GM12872 (cell line): ENCODE results near the gene SHROOM2.

Experiments used
- TF ChIP-seq, protein P1 (sequence below): IDR thresholded peaks from 3 replicates; pipeline ENCODE4 v1.5.1; 2011; ENCODE audit warnings: low read depth, mild to moderate bottlenecking, low read length, moderate library complexity; ENCODE audit not compliant: insufficient read depth

The SHROOM2 gene

GRCh38 chrX:9884031-9884779, 98.0 kb downstream of the SHROOM2 start:
- TF ChIP-seq, protein P1, sequence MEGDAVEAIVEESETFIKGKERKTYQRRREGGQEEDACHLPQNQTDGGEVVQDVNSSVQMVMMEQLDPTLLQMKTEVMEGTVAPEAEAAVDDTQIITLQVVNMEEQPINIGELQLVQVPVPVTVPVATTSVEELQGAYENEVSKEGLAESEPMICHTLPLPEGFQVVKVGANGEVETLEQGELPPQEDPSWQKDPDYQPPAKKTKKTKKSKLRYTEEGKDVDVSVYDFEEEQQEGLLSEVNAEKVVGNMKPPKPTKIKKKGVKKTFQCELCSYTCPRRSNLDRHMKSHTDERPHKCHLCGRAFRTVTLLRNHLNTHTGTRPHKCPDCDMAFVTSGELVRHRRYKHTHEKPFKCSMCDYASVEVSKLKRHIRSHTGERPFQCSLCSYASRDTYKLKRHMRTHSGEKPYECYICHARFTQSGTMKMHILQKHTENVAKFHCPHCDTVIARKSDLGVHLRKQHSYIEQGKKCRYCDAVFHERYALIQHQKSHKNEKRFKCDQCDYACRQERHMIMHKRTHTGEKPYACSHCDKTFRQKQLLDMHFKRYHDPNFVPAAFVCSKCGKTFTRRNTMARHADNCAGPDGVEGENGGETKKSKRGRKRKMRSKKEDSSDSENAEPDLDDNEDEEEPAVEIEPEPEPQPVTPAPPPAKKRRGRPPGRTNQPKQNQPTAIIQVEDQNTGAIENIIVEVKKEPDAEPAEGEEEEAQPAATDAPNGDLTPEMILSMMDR: no peak

DNA sequence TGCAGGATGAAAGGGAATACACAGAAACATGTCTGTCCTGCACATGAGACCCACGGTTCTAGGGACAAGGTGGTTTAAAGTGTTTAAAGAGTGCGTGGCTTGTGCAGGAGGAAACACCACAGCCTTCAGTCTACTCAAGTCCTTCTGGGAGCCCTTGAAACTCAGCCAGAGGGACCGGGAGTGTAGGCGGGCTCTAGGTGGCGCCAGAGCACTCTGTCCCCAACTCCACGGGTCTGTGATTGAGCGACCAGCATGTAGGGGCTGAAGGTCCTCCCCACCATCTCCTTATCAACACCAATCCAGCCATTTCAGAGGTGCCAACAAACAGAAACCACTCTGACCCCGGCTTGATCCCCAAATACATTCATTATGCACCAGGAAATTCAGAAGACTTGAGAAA, 98.9 kb downstream of the SHROOM2 start:
- TF ChIP-seq, protein P1: peak; percentile 77

GRCh38 chrX:9887659-9888297, 101.5 kb downstream of the SHROOM2 start:
- TF ChIP-seq, protein P1: no peak

DNA sequence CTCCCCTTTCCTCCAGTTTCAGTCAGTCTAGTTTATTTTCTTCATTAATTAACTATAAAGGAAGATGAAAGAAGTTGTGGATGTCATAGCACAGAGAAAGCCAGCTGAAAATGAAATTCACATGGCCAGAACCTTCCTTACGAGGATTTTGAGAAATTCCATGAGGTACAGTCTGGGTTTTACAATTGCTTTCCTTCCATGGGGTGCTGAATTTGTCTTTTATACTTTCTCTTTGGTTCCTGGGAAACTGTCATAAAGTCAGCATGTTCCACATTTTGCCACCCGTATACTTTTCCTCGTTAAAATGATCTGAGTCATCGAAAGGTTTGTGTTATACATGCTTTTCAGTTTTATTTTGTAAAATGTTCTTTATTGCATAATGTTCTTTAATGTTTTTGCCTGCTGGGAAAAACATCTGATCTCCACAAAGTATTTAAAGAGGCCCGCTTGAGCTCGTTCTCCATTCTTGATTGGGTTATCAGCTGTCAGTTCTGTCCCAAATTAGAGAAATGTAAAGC, 102.8 kb downstream of the SHROOM2 start:
- TF ChIP-seq, protein P1: no peak

GRCh38 chrX:9890681-9891091, 104.5 kb downstream of the SHROOM2 start:
- TF ChIP-seq, protein P1: no peak

GRCh38 chrX:9895225-9895912, 109.1 kb downstream of the SHROOM2 start:
- TF ChIP-seq, protein P1: no peak

GRCh38 chrX:9897761-9898161, 111.5 kb downstream of the SHROOM2 start:
- TF ChIP-seq, protein P1: no peak
